Ishikawa (cell line): ENCODE data around the gene TMOD4.

Source experiments
- CEBPB ChIP-seq: IDR thresholded peaks from 2 replicates; pipeline ENCODE4 v1.6.1; 2012
- EGR1 ChIP-seq: IDR thresholded peaks from 2 replicates; pipeline ENCODE4 v1.6.1; 2012
- NFIC ChIP-seq: IDR thresholded peaks from 2 replicates; pipeline ENCODE4 v1.6.1; 2012
- RAD21 ChIP-seq: IDR thresholded peaks from 2 replicates; pipeline ENCODE4 v1.6.1; 2012; ENCODE audit warnings: low read depth
- TEAD4 ChIP-seq: IDR thresholded peaks from 2 replicates; pipeline ENCODE4 v1.6.1; 2012
- YY1 ChIP-seq: IDR thresholded peaks from 2 replicates; pipeline ENCODE4 v1.6.1; 2012; ENCODE audit warnings: low read depth
- ZBTB7A ChIP-seq: IDR thresholded peaks from 2 replicates; pipeline ENCODE4 v1.6.1; 2012; ENCODE audit warnings: low read depth

- TF ChIP-seq TEAD4 (no peak), RAD21 (no peak), ZBTB7A (no peak), YY1 (no peak), NFIC (no peak), EGR1 (no peak), CEBPB (no peak)
Observed at GRCh38 chr1:151157067-151157531, 18.7 kb downstream of the TMOD4 start.
